Measurements from ENCODE around the gene PAX5.

DNA sequence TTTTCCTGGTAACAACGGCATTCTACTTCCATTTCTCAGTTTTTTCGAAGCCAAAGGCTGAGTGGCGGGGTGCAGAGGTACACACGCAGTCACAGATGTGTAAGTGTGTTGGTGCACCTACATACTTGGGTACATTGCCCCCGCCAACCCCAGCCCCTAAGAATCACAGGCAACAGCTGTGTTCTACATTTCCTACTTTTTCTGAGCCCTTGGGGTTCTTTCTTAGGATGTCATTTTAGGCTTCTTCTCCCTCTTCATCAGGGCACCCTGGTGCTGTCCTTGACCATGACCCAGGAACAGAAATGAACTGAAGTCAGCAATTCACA lies 104.8 kb downstream of the PAX5 start:
- TF ChIP-seq POLR2A (IDR thresholded peaks at IDR 0.05) (no peak), EP300 (IDR thresholded peaks at IDR 0.05) (no peak)
- TF ChIP-seq, protein P1, sequence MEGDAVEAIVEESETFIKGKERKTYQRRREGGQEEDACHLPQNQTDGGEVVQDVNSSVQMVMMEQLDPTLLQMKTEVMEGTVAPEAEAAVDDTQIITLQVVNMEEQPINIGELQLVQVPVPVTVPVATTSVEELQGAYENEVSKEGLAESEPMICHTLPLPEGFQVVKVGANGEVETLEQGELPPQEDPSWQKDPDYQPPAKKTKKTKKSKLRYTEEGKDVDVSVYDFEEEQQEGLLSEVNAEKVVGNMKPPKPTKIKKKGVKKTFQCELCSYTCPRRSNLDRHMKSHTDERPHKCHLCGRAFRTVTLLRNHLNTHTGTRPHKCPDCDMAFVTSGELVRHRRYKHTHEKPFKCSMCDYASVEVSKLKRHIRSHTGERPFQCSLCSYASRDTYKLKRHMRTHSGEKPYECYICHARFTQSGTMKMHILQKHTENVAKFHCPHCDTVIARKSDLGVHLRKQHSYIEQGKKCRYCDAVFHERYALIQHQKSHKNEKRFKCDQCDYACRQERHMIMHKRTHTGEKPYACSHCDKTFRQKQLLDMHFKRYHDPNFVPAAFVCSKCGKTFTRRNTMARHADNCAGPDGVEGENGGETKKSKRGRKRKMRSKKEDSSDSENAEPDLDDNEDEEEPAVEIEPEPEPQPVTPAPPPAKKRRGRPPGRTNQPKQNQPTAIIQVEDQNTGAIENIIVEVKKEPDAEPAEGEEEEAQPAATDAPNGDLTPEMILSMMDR (IDR thresholded peaks at IDR 0.05): no peak

Data from ovary (tissue), 3 donors.